Panc1 (cell line): ENCODE results near the gene ZNF346. TPM values are rescaled to one million over a fixed set of nuclear protein-coding genes. Genes with fewer than 3 reads are reported as not detected.
"Not testable (repeated sequence)": the region's sequence is repeated elsewhere in the genome, so short reads cannot be mapped to it uniquely, and the experiment has no call there.

Experiments
- ATAC-seq: fragments of 200-7000 bp; cut with Tn5 transposase; 2 replicates; pipeline ENCODE4 v1.9.1; 2020; ENCODE audit warnings: mild to moderate bottlenecking, moderate library complexity
- BruUV-seq: library from RNA; stranded (reverse); fragments of 400-500 nt; replicated peaks from 2 replicates; lab custom pipeline; 2021; lab: Mats Ljungman, UMichigan
- CTCF ChIA-PET: fragments of 300-600 bp; sonication (Branson Sonifier 250); formaldehyde crosslinking; loops from one replicate; lab custom pipeline; 2022; ENCODE audit warnings: antibody characterized with exemption; lab: Charles Lee
- POLR2A ChIA-PET: fragments of 300-600 bp; sonication (Branson Sonifier 250); formaldehyde crosslinking; loops from one replicate; lab custom pipeline; 2022; ENCODE audit warnings: antibody characterized with exemption; lab: Charles Lee
- DNase-seq: peaks from one replicate; pipeline ENCODE4 v3.0.0-alpha.2; 2010; ENCODE audit warnings: low read depth, low spot score
- H3K27ac ChIP-seq: 2 replicates; pipeline ENCODE4 v1.5.1; 2011; ENCODE audit warnings: mild to moderate bottlenecking, low read length, inconsistent platforms
- H3K27me3 ChIP-seq: fragments of 200-500 bp; sonication (Bioruptor generic); 2 replicates; pipeline ENCODE4 v1.6.0; 2014; ENCODE audit warnings: low read length, inconsistent platforms; ENCODE audit not compliant: control insufficient read depth, insufficient read depth
- H3K36me3 ChIP-seq: fragments of 200-500 bp; sonication (Bioruptor generic); 2 replicates; pipeline ENCODE4 v1.5.1; 2014; ENCODE audit warnings: inconsistent platforms, mild to moderate bottlenecking, low read length, moderate library complexity; ENCODE audit not compliant: control insufficient read depth, insufficient read depth
- H3K4me1 ChIP-seq: 2 replicates; pipeline ENCODE4 v1.5.1; 2011; ENCODE audit warnings: inconsistent platforms, mild to moderate bottlenecking, low read length, moderate library complexity; ENCODE audit not compliant: control insufficient read depth, insufficient read depth
- H3K4me3 ChIP-seq, 2 experiments: 2 replicates each; pipeline ENCODE4 v1.5.1; 2011 to 2012; ENCODE audit warnings: low read depth in 2 of 2, low read length in 2 of 2, mild to moderate bottlenecking in 2 of 2, inconsistent platforms in 1 of 2, moderate library complexity in 1 of 2
- H3K9me3 ChIP-seq: fragments of 200-500 bp; sonication (Bioruptor generic); 2 replicates; pipeline ENCODE4 v1.5.1; 2014; ENCODE audit warnings: low read depth, mild to moderate bottlenecking, inconsistent platforms, low read length, moderate library complexity; ENCODE audit not compliant: control insufficient read depth, insufficient read depth
- POLR2AphosphoS5 ChIP-seq: IDR thresholded peaks from 2 replicates; pipeline ENCODE4 v1.6.1; 2012; ENCODE audit warnings: mild to moderate bottlenecking, low read depth, low read length, moderate library complexity
- REST ChIP-seq, 2 experiments: IDR thresholded peaks; 2 replicates each; pipeline ENCODE4 v1.6.1; 2011 to 2012; ENCODE audit warnings: low read depth in 2 of 2, control low read depth in 1 of 2, low read length in 1 of 2, mild to moderate bottlenecking in 1 of 2, moderate library complexity in 1 of 2; ENCODE audit not compliant: insufficient read depth in 1 of 2
- SIN3A ChIP-seq: IDR thresholded peaks from 2 replicates; pipeline ENCODE4 v1.6.1; 2012; ENCODE audit warnings: low read depth, mild to moderate bottlenecking, low read length, moderate library complexity, borderline replicate concordance; ENCODE audit not compliant: insufficient read depth
- TCF7L2 ChIP-seq: IDR thresholded peaks from 2 replicates; pipeline ENCODE4 v1.6.1; 2011; ENCODE audit warnings: mild to moderate bottlenecking, low read depth, low read length, inconsistent platforms
- in situ Hi-C: cut with HindIII; loops from 2 replicates; pipeline ENCODE4 v1.10.0; 2016; ENCODE audit warnings: low sequenced_read_pairs, low pct_unique_long_range_greater_than_20kb
- intact Hi-C: fragments of 100-400 bp; cut with micrococcal nuclease; formaldehyde crosslinking; loops from one replicate; pipeline ENCODE4 v1.10.0; 2022; ENCODE audit not compliant: unreplicated experiment
- total RNA-seq: library from RNA; stranded (reverse); gene quantifications from one replicate; pipeline ENCODE4 v1.2.1, GENCODE V29; 2021; ENCODE audit not compliant: unreplicated experiment
- TF ChIP-seq, protein P1 (sequence below): fragments of 450-650 bp; IDR thresholded peaks from 2 replicates; pipeline ENCODE4 v1.5.1; 2017; ENCODE audit warnings: mild to moderate bottlenecking

The ZNF346 gene
- total RNA-seq, 1 experiment from 2014 or later: 21.3 TPM

DNA sequence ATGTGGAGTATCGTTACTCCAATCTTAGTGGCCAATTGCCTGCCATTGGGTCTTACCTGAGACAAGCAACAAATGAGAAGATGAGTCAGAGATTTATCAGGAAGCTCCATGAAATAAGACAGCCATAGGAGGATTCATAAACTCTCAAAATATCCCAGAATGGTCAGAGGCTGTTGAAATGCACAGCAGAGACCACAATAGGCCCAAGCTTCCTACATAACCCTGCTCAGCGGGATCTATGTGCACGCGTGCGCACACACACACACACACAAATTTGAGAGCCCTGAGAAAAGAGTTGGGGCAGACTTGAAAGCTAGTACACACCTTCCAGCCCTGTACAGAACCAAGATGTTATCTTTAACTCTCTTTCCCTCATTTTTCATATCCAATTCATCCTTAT lies 25.7 kb upstream of the ZNF346 start:
- H3K36me3 ChIP-seq: no peaks in the 10 kb centered on the region
- ChIA-PET CTCF (interaction anchor here (0.6 kb wide), 1 partner anchor 197 kb away, joined by 16 read pairs; no protein-coding TSS in a partner anchor), POLR2A (no interaction called here)
- in situ Hi-C loops (no loop called here), intact Hi-C loops (no loop called here)
- no peaks in the 10 kb centered on the region; the same call in 1 of the 2 replicates for H3K4me1 ChIP-seq
- DNase-seq: no peak
- no peak overlapping the region for H3K27ac ChIP-seq
- H3K27me3 ChIP-seq: no peaks in the 10 kb centered on the region
- peak; percentile 62; the same call in 1 of the 2 replicates for ATAC-seq
- H3K9me3 ChIP-seq: peaks cover 4% of the 10 kb centered on the region; the same call in 1 of the 2 replicates
- no TSS peak for BruUV-seq
- no peak overlapping the region for H3K4me3 ChIP-seq
- TF ChIP-seq, protein P1, sequence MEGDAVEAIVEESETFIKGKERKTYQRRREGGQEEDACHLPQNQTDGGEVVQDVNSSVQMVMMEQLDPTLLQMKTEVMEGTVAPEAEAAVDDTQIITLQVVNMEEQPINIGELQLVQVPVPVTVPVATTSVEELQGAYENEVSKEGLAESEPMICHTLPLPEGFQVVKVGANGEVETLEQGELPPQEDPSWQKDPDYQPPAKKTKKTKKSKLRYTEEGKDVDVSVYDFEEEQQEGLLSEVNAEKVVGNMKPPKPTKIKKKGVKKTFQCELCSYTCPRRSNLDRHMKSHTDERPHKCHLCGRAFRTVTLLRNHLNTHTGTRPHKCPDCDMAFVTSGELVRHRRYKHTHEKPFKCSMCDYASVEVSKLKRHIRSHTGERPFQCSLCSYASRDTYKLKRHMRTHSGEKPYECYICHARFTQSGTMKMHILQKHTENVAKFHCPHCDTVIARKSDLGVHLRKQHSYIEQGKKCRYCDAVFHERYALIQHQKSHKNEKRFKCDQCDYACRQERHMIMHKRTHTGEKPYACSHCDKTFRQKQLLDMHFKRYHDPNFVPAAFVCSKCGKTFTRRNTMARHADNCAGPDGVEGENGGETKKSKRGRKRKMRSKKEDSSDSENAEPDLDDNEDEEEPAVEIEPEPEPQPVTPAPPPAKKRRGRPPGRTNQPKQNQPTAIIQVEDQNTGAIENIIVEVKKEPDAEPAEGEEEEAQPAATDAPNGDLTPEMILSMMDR: no peak
- no peak for TF ChIP-seq TCF7L2
- TF ChIP-seq POLR2AphosphoS5: no peak
- no peak for TF ChIP-seq REST (IDR thresholded peaks at IDR 0.05; ENCODE audit: insufficient read depth in 1 of 2, low read depth in 2 of 2, low read length in 1 of 2)
- TF ChIP-seq SIN3A: no peak

- Histone ChIP-seq H3K36me3 (no peaks in the 10 kb centered on the region), H3K4me1 (peaks cover 2% of the 10 kb centered on the region), H3K4me3 (no peak overlapping the region), H3K9me3 (peaks cover 4% of the 10 kb centered on the region; the same call in 1 of the 2 replicates), H3K27me3 (no peaks in the 10 kb centered on the region), H3K27ac (no peak overlapping the region)
- ATAC-seq: no peak
- intact Hi-C loops: no loop called here
- BruUV-seq: no TSS peak
- no peak for TF ChIP-seq REST (IDR thresholded peaks at IDR 0.05; ENCODE audit: insufficient read depth in 1 of 2, low read depth in 2 of 2, low read length in 1 of 2)
- TF ChIP-seq SIN3A: no peak
- TF ChIP-seq POLR2AphosphoS5: no peak
- TF ChIP-seq, protein P1: no peak
- no peak for TF ChIP-seq TCF7L2
- no peak for DNase-seq
- in situ Hi-C loops: no loop called here
- ChIA-PET CTCF (no interaction called here), POLR2A (no interaction called here)
Measured at GRCh38 chr5:176998828-176999227, 23.7 kb upstream of the ZNF346 start.

- ATAC-seq, intact Hi-C loops, CTCF ChIA-PET, H3K27ac ChIP-seq, DNase-seq, POLR2A ChIA-PET, BruUV-seq, in situ Hi-C loops, H3K4me3 ChIP-seq, H3K27me3 ChIP-seq, H3K9me3 ChIP-seq, H3K4me1 ChIP-seq, H3K36me3 ChIP-seq: not testable (repeated sequence)
Measured at GRCh38 chr5:176999526-176999925, 23.0 kb upstream of the ZNF346 start.
